GM18907 (cell line): ENCODE data around the gene CD59.
"Not testable (repeated sequence)": the region's sequence is repeated elsewhere in the genome, so short reads cannot be mapped to it uniquely, and the experiment has no call there.

ENCODE experiments used
- ATAC-seq: cut with Tn5 transposase; IDR thresholded peaks from one replicate; pipeline ENCODE4 v1.9.1; 2021; ENCODE audit warnings: mild to moderate bottlenecking, moderate library complexity; ENCODE audit not compliant: unreplicated experiment

CD59 gene

GRCh38 chr11:33696411-33696810 lies 39.8 kb downstream of the CD59 start:
- ATAC-seq = no peak

- no peak for ATAC-seq
Observed at GRCh38 chr11:33695051-33695566, 41.1 kb downstream of the CD59 start.

- no peak for ATAC-seq
Observed at GRCh38 chr11:33694346-33695050, 41.7 kb downstream of the CD59 start.

- ATAC-seq = no peak
Observed at GRCh38 chr11:33692541-33692940, 43.7 kb downstream of the CD59 start.

- no peak for ATAC-seq
Observed at GRCh38 chr11:33692013-33692504, 44.2 kb downstream of the CD59 start.

- no peak for ATAC-seq
Observed at GRCh38 chr11:33691066-33691864, 45.0 kb downstream of the CD59 start.

- ATAC-seq = no peak
Observed at GRCh38 chr11:33690290-33691065, 45.7 kb downstream of the CD59 start.

GRCh38 chr11:33689501-33689900 lies 46.7 kb downstream of the CD59 start:
- no peak for ATAC-seq

GRCh38 chr11:33689085-33689484 lies 47.1 kb downstream of the CD59 start:
- no peak for ATAC-seq

GRCh38 chr11:33687733-33688479 lies 48.3 kb downstream of the CD59 start:
- ATAC-seq = no peak

GRCh38 chr11:33685082-33685481 lies 51.1 kb downstream of the CD59 start:
- ATAC-seq = no peak

GRCh38 chr11:33684003-33684706 lies 52.1 kb downstream of the CD59 start:
- no peak for ATAC-seq

GRCh38 chr11:33682446-33682845 lies 53.8 kb downstream of the CD59 start:
- ATAC-seq = no peak

GRCh38 chr11:33682019-33682418 lies 54.2 kb downstream of the CD59 start:
- no peak for ATAC-seq

GRCh38 chr11:33678616-33679015 lies 57.6 kb downstream of the CD59 start:
- not testable (repeated sequence) for ATAC-seq

- ATAC-seq = no peak
Observed at GRCh38 chr11:33674035-33674814, 62.0 kb downstream of the CD59 start.

GRCh38 chr11:33672273-33672672 lies 64.0 kb downstream of the CD59 start:
- ATAC-seq = no peak

GRCh38 chr11:33670250-33671011 lies 65.8 kb downstream of the CD59 start:
- no peak for ATAC-seq
